Osteoblast (primary cell): ENCODE measurements around the gene GNG14. TPM values are rescaled to one million over a fixed set of nuclear protein-coding genes. Genes with fewer than 3 reads are reported as not detected.

ENCODE experiments used
- DNase-seq: peaks from one replicate; pipeline ENCODE4 v3.0.0; 2011; ENCODE audit warnings: low spot score, mixed read lengths; ENCODE audit not compliant: insufficient read length; ENCODE audit errors: missing footprints
- H2AFZ ChIP-seq: 2 replicates; pipeline ENCODE4 v1.6.0; 2011; ENCODE audit warnings: mild to moderate bottlenecking, low read length
- H3K27ac ChIP-seq: 2 replicates; pipeline ENCODE4 v1.5.1; 2011; ENCODE audit warnings: mild to moderate bottlenecking, low read depth, low read length, moderate library complexity
- H3K27me3 ChIP-seq: 2 replicates; pipeline ENCODE4 v1.6.0; 2012; ENCODE audit warnings: mild to moderate bottlenecking, control low read depth, inconsistent platforms, low read length, moderate library complexity; ENCODE audit not compliant: insufficient read depth
- H3K36me3 ChIP-seq: 2 replicates; pipeline ENCODE4 v1.5.1; 2011; ENCODE audit warnings: mild to moderate bottlenecking, low read length, control low read depth, moderate library complexity; ENCODE audit not compliant: insufficient read depth
- H3K4me1 ChIP-seq: 2 replicates; pipeline ENCODE4 v1.5.1; 2011; ENCODE audit warnings: mild to moderate bottlenecking, low read length, control low read depth, moderate library complexity; ENCODE audit not compliant: insufficient read depth
- H3K4me2 ChIP-seq: 2 replicates; pipeline ENCODE4 v1.6.0; 2011; ENCODE audit warnings: mild to moderate bottlenecking, low read length; ENCODE audit not compliant: insufficient read depth
- H3K4me3 ChIP-seq: fragments of 200-600 bp; sonication (generic); 3 replicates; pipeline ENCODE4 v1.5.1; 2012; ENCODE audit warnings: mild to moderate bottlenecking, low read length, inconsistent platforms; ENCODE audit not compliant: insufficient read depth
- H3K79me2 ChIP-seq: 2 replicates; pipeline ENCODE4 v1.6.0; 2012; ENCODE audit warnings: mild to moderate bottlenecking, low read length, control low read depth, inconsistent platforms; ENCODE audit not compliant: insufficient read depth
- H3K9me3 ChIP-seq: 2 replicates; pipeline ENCODE4 v1.5.1; 2011; ENCODE audit warnings: low read depth, low read length, control low read depth
- H4K20me1 ChIP-seq: 2 replicates; pipeline ENCODE4 v1.6.0; 2012; ENCODE audit warnings: mild to moderate bottlenecking, low read length, control low read depth; ENCODE audit not compliant: insufficient read depth
- total RNA-seq: library from RNA; depleted of rRNA; stranded (reverse); fragments of >200 nt; gene quantifications from 2 replicates; pipeline ENCODE4 v1.2.3, GENCODE V29; 2012
- TF ChIP-seq, protein P1 (sequence below): IDR thresholded peaks from 2 replicates; pipeline ENCODE4 v1.5.1; 2011; ENCODE audit warnings: mild to moderate bottlenecking, low read depth, low read length, moderate library complexity; ENCODE audit errors: extremely low read depth

GNG14 gene
- total RNA-seq, 1 donor: not detected

DNA sequence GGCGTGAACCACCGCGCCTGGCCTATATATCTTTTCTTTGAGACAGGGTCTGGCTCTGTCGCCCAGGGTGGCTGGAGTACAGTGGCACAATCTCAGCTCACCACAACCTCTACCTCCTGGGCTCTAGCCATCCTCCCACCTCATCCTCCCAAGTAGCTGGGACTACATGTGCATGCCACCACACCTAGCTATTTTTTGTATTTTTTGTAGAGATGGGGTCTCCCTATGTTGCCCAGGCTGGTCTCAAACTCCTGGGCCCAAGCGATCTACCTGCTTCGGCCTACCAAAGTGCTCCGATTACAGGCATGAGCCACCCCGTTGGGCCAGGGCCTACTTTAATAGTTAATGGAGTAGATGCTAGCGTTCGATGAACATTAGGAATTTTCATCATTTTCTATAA lies 32.5 kb downstream of the GNG14 start:
- Histone ChIP-seq H3K36me3 (peaks cover 37% of the 10 kb centered on the region), H2AFZ (no peak overlapping the region), H4K20me1 (peaks cover 26% of the 10 kb centered on the region), H3K27ac (peak overlapping the region; percentile 79), H3K4me2 (peak overlapping the region; percentile 99), H3K4me1 (peaks cover 25% of the 10 kb centered on the region), H3K4me3 (peak overlapping the region; percentile 92), H3K27me3 (no peaks in the 10 kb centered on the region), H3K79me2 (peaks cover 74% of the 10 kb centered on the region), H3K9me3 (no peaks in the 10 kb centered on the region)
- DNase-seq: no peak
- TF ChIP-seq, protein P1, sequence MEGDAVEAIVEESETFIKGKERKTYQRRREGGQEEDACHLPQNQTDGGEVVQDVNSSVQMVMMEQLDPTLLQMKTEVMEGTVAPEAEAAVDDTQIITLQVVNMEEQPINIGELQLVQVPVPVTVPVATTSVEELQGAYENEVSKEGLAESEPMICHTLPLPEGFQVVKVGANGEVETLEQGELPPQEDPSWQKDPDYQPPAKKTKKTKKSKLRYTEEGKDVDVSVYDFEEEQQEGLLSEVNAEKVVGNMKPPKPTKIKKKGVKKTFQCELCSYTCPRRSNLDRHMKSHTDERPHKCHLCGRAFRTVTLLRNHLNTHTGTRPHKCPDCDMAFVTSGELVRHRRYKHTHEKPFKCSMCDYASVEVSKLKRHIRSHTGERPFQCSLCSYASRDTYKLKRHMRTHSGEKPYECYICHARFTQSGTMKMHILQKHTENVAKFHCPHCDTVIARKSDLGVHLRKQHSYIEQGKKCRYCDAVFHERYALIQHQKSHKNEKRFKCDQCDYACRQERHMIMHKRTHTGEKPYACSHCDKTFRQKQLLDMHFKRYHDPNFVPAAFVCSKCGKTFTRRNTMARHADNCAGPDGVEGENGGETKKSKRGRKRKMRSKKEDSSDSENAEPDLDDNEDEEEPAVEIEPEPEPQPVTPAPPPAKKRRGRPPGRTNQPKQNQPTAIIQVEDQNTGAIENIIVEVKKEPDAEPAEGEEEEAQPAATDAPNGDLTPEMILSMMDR: no peak

DNA sequence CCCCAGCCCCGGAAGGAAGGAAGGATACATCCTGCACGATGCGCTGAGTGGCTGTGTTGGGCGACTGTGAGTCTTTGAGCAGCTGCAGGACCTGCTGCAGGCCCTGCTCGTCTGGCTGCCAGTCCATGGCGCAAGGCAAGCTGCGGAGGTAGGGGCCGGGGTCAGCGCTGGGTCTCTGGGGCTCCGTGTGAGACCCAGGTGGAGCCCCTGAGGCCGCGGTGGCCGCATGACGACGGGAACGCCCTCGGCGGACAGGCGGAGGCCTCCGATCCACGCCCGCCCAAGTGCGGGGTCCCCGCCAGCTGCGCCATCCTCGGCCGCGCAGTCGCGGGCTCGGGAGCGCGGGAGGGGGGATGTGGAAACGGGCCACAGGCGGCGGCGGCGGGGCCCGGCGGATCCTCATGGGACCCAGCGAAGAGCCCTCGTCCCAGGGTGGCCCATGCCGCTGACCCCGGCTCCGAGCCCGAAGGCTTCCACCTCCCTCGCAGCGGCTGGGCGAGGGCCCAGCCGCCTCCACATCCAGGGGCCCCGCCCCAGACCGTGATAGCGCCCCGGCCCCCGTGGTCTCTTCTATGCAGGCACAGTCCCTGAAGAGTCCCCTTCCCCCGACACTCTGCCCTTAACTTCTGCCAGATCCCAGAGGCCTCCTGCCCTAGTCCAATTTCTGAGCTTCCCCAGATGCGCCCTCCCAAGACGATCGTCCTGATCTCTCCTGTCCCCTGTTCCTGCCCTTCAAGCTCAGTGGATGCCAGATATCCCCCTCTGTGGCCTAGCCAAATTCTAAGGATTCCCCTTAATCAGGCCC lies 33.3 kb downstream of the GNG14 start:
- Histone ChIP-seq H2AFZ (peak overlapping the region; percentile 50), H3K4me3 (peak overlapping the region; percentile 92), H3K4me2 (peak overlapping the region; percentile 99), H3K27ac (peak overlapping the region; percentile 79), H3K4me1 (peaks cover 25% of the 10 kb centered on the region), H4K20me1 (peaks cover 23% of the 10 kb centered on the region), H3K36me3 (peaks cover 29% of the 10 kb centered on the region), H3K9me3 (no peaks in the 10 kb centered on the region), H3K27me3 (no peaks in the 10 kb centered on the region), H3K79me2 (peaks cover 67% of the 10 kb centered on the region)
- TF ChIP-seq, protein P1: no peak
- DNase-seq: peak; percentile 88

DNA sequence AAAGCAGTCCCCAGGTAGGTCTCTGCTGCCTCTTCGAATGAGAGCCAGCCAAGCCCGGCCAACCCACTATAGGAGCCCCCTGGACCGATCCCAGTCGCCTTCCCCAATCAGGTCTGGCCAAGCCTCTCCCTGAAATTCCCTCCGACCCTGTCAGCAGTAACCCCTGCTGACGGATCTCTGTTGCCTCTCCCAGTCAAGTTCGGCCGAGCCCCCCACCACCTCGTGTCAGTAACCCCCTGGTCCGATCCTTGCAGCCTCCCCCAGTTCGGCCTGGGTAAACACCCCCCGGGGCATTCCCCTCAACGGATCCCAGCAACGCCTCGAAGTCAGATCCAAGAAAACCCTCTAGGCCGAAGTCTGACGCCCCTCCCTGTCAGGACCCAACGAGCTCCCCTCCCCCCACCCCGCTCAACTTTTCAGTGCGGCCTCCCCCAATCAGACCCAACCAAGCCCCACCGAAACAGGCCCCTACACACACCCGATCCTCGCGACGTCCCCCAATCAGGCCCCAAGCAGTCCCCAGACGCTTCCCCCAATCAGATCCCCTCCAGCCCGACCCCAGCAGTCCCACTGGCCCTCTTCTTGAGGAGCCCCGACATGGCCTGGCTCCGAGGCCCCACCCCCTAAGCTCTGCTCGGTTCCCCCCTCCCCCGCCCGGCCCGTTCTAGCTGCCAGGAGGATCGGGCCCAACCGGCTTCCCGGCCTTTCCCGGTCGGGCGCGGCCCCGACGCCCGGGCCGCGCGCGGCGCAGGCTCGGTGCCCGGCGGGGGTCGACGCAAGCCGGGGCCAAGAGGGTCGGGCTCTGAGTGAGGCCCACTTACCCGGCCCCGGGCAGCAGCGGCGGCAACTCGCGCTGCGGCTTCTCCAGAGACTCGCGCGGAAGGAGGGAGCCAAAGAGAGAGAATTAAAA lies 34.1 kb downstream of the GNG14 start:
- H3K27ac ChIP-seq: peak overlapping the region; percentile 79
- H3K9me3 ChIP-seq: no peaks in the 10 kb centered on the region
- peak overlapping the region; percentile 99 for H3K4me2 ChIP-seq
- H2AFZ ChIP-seq: peak overlapping the region; percentile 50
- peak overlapping the region; percentile 92 for H3K4me3 ChIP-seq
- H3K4me1 ChIP-seq: peaks cover 25% of the 10 kb centered on the region
- TF ChIP-seq, protein P1: no peak
- H3K27me3 ChIP-seq: no peaks in the 10 kb centered on the region
- peaks cover 26% of the 10 kb centered on the region for H3K36me3 ChIP-seq
- H4K20me1 ChIP-seq: peaks cover 18% of the 10 kb centered on the region
- peak; percentile 98 for DNase-seq
- peaks cover 60% of the 10 kb centered on the region for H3K79me2 ChIP-seq
